ENCODE results near the gene SLCO2A1.

SLCO2A1 gene

GRCh38 chr3:134033315-134033996 is 3.7 kb upstream of the SLCO2A1 start:
- DNase-seq: no peak

- DNase-seq: no peak
These were observed 1.7 kb upstream of the SLCO2A1 start for GRCh38 chr3:134031348-134031915.

- DNase-seq: no peak
These were observed 938 bp upstream of the SLCO2A1 start for GRCh38 chr3:134030379-134031347.

GRCh38 chr3:134029256-134029733 is 430 bp downstream of the SLCO2A1 start:
- DNase-seq: no peak

GRCh38 chr3:134028486-134029255 is 1.1 kb downstream of the SLCO2A1 start:
- DNase-seq: no peak

GRCh38 chr3:134027631-134028030 is 2.1 kb downstream of the SLCO2A1 start:
- no peak for DNase-seq

- DNase-seq: no peak
These were observed 9.5 kb downstream of the SLCO2A1 start for GRCh38 chr3:134020135-134020680.

- no peak for DNase-seq
These were observed 10.9 kb downstream of the SLCO2A1 start for GRCh38 chr3:134018850-134019249.

GRCh38 chr3:134018406-134018805 is 11.3 kb downstream of the SLCO2A1 start:
- DNase-seq: no peak

GRCh38 chr3:134017490-134017889 is 12.2 kb downstream of the SLCO2A1 start:
- DNase-seq: no peak

- DNase-seq: no peak
These were observed 15.5 kb downstream of the SLCO2A1 start for GRCh38 chr3:134014270-134014669.

- no peak for DNase-seq
These were observed 16.4 kb downstream of the SLCO2A1 start for GRCh38 chr3:134013280-134013679.

GRCh38 chr3:134009345-134010000 is 20.3 kb downstream of the SLCO2A1 start:
- DNase-seq: no peak

GRCh38 chr3:134008630-134009156 is 21.0 kb downstream of the SLCO2A1 start:
- DNase-seq: no peak

GRCh38 chr3:134007819-134008218 is 21.9 kb downstream of the SLCO2A1 start:
- DNase-seq: no peak

- DNase-seq: no peak
These were observed 24.9 kb downstream of the SLCO2A1 start for GRCh38 chr3:134004841-134005240.

- no peak for DNase-seq
These were observed 26.7 kb downstream of the SLCO2A1 start for GRCh38 chr3:134003066-134003465.

GRCh38 chr3:134002306-134002705 is 27.4 kb downstream of the SLCO2A1 start:
- DNase-seq: no peak

GRCh38 chr3:134001251-134001650 is 28.5 kb downstream of the SLCO2A1 start:
- DNase-seq: no peak

- no peak for DNase-seq
These were observed 29.6 kb downstream of the SLCO2A1 start for GRCh38 chr3:133999891-134000685.
